Activated gamma-delta T cell treated with Interleukin-2 at 50 U/mL for 16 hours (primary cell): ENCODE data around the gene WDPCP.
"Not testable (repeated sequence)": the region's sequence is repeated elsewhere in the genome, so short reads cannot be mapped to it uniquely, and the experiment has no call there.

ENCODE experiments used
- DNase-seq: peaks from one replicate; pipeline ENCODE4 v3.0.0-alpha.2; 2020

Gene WDPCP, protein sequence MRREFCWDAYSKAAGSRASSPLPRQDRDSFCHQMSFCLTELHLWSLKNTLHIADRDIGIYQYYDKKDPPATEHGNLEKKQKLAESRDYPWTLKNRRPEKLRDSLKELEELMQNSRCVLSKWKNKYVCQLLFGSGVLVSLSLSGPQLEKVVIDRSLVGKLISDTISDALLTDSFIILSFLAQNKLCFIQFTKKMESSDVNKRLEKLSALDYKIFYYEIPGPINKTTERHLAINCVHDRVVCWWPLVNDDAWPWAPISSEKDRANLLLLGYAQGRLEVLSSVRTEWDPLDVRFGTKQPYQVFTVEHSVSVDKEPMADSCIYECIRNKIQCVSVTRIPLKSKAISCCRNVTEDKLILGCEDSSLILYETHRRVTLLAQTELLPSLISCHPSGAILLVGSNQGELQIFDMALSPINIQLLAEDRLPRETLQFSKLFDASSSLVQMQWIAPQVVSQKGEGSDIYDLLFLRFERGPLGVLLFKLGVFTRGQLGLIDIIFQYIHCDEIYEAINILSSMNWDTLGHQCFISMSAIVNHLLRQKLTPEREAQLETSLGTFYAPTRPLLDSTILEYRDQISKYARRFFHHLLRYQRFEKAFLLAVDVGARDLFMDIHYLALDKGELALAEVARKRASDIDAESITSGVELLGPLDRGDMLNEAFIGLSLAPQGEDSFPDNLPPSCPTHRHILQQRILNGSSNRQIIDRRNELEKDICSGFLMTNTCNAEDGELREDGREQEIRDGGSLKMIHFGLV

DNA sequence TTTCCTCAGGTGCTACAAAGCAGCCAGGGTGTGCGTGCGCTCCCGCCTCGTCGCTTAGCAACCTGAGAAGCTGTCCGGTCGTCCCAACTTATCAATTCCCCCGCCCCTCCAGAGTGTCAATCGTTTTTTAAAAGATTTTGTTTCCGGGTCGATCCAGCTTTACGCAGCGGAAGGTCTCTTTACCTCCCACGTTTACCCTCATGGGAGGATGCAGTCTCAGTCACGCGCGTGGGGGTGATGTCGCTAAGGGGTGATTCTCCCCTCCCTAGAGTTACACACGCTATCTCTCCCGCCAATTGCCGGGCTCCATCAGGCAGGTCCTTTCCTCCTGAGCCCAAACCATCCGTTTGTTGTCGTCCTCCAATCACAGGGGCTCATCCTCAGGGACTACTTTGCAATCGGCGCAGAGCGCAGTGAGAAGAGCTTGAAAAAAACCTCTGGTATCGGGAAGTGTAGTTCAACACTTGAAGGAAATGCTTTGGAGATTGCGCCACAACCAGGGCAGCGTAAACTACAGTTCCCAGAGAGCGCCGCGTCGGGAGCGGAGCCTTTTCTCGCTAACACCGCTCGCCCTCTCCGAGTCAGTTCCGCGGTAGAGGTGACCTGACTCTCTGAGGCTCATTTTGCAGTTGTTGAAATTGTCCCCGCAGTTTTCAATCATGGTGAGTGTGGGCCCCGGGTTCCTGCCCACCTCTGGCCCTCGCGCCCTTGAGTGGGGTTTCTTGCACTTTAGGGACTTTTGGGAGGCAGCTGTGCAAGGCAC is at the start of gene WDPCP, which contains the start of gene MDH1:
Gene WDPCP, minus strand, starts transcription at position 93 of the 763 bp plus-strand sequence. CDS start 206 bp downstream, outside the sequence.
Gene MDH1, plus strand, starts transcription at position 579 of the 763 bp plus-strand sequence. Its CDS starts 81 bp downstream, at position 660.
- DNase-seq = peak; percentile 90

DNA sequence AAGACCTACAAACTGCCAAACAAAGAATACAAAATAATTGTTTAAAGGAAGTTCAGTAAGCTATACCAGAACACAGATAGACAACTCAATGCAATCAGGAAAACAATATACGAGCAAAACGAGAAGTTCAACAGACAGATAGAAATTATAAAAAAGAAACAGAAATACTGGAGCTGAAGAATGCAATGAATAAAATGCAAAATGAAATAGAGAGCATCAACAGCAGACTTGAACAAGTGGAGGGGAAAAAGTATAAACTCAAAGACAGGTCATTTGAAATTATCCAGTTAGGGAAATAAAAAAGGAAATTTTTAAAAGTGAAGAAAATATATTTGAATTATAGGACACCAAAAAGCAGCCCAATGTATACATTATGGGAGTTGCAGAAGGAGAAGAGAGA is 44.1 kb upstream of the WDPCP start:
- DNase-seq = no peak

DNA sequence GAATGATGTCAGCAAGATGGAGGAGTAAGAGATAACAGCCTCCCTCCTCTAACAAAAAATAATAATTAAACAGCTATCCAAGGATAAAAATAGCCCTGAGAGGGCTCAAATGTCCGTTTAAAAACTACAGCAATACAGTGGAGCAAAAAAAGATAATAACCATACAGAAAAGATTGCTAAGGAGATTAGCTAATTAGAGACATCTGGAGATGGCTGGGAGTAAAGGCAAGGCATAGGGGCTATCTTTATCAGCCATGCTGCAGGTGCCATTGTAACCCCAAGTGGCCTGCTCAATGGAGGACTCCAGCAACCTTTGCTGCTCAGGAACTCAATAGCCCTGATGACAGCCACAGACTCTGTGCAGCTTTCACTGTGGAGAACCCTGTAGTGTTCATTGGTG is 43.2 kb upstream of the WDPCP start:
- DNase-seq = no peak

DNA sequence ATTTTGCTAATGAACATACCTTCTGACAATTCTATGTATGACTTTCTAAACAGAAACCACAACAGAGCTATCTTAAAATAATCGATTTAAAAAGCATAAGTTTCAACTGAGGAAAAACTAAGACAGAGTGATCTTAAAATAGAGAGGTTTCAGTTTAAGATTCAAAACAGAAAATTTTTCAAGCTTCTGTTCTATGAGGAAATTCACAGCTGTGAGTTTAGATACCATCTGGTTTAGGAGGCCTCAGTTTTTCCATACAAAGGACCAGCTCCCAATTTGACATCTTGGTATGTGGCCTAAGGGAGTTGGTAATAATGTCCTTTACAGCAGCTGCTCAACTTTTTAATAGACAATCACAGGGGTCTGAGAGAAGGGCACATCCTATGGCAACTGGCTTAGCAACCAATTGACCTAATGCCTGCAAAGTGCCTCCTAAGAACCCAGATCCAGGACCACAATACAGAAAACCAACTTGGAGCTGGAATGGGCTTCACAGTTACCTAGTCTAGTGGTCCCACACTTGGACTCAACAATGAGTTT is 40.2 kb upstream of the WDPCP start:
- no peak for DNase-seq

DNA sequence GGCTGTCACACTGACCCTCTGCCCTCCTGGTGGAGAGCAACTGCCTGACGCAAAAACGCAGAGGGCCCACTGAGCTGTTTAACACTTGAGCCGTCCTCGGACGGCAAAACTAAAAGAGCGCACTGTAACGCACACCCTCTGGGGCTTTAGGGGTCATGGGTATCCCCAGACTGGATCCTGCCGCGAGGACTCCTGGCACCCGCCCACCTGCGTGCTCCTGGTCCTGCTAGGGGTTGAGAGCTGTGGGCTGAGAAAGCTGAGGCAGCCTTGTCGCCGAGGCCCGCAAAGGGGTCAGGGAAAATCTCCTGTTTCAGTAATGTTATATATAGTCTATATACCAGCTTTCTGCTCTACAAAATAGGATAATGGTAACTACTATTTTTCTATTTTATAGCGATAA is 39.6 kb upstream of the WDPCP start:
- no peak for DNase-seq

DNA sequence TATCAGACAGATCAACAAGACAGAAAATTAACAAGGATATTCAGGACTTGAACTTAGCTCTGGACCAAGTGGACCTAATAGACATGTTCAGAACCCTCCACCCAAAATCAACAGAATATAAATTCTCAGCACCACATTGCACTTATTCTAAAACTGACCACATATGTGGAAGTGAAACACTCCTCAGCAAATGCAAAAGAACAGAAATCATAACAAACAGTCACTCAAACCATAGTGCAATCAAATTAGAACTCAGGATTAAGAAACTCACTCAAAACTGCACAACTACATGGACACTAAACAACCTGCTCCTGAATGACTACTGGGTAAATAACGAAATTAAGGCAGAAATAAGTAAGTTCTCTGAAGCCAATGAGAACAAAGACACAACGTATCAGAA is 35.5 kb upstream of the WDPCP start:
- not testable (repeated sequence) for DNase-seq

DNA sequence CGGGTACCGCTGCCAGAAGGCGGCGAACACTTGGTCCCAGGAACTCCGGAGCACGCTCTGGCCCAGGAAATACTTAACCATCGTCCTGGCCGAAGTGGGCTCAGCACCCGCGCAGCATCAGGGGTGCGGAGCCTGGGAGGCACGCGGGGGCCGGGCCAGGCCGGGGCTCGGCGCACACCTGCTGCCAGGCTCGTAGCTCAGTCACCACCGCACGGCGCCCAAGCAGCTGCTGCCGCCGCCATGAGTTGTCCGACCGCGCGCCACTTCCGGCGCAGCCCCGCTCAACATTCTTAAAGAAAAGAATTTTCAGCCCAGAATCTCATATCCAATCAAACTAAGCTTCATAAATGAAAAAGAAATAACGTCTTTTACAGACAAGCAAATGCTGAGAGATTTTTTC is 34.5 kb upstream of the WDPCP start:
- no peak for DNase-seq

DNA sequence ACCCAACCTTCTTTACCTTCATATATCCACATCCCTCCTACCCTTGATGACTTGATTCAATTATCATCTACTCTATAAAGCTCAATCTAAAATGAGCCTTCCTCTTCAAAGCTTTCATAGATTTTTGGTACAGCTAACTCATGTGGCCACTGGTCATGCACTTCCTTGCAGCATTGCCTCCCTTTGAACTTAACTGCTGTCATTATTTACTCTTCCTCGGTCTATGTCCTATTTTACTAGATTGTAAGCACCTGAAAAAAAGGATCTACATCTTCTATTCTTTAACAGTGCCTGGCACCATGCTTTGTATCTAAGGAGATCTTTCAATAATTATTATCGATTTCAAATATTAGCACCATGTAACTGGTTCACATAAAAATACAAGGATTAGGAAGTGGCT is 31.1 kb upstream of the WDPCP start:
- no peak for DNase-seq

DNA sequence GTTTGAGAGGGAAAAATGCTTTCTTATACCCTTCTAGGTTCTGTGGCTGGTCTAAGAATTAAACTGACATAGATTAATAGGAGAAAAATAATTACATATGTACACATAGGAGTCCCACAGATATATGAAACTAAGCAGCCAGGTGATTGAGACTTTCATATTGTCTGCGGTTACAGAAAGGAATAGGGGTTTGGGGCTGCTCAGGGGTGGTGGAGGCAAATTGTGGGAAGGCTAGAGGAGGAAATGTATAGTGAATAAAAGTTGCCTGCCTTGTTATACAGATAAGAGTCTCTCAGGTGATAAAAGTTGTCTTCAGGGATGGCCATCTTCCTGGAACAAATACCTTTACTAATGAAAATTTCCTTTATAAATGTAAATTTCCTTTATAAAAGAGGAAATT is 29.1 kb upstream of the WDPCP start:
- no peak for DNase-seq

DNA sequence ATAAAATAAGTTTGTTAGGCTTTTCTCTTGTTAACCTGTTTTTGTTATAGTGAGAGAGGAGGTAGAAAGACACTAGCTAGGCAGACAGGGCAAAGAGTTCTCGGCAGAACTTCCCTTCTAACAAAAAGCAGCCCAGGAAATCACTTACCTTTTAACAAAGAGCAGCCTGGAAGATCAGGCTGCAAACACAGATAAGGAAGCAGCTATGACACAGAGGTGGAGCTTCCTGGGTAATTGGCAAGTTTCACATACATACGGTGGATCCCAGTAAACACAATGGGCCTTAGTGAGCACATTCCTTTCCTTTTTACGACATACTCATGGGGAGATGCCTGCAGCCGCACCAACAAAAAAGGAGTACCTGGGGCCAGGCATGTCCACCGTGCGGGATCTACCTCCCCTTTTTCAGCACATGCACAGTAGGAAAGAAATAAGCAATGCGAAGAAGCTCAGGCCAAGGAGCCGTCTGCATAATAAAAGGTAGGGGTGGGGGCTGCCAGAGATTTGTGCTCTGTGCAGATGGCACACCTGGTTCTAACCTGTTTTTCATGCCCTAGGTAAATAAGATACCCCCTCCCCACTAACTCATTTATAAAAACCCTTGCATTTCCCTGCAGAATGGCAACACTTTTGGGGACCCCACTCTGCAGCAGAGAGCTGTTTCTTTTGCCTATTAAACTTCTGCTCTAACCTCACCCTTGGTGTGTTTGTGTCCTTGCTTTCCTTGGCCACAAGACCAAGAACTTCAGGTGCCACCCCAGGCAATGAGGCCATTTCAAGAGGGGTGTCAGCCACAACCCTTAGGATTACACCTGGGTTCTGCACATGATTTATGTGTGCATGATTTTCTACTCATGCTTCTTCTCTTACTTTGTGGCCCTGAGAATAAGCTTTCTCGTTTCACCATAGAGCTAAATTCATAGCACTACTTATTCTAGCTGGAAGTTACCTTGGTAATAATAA is 27.0 kb upstream of the WDPCP start:
- DNase-seq = no peak

DNA sequence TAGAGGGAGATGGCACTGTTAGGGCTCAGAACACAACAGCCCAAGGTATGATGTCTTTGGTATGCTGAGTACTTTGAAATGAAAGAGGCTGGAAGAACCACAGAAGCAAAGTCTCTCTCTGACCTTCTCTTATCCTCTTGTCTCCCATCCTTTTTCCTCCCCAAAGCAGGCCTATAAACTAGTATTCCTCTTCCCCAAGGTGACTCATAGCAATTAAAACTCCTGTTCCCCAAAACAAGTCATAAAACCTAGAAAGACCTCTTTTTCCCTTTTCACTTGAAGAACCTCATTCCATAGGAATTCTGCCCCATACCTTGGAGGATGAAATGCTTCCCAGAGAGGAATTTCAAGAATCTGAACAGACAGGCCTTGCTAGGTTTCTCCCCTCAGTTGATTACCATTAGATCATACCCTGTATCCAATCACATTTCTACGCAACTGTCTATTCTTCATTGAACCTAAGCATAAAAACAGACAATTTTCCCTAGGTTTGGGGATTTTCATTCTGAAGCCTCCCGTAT is 26.2 kb upstream of the WDPCP start:
- no peak for DNase-seq

DNA sequence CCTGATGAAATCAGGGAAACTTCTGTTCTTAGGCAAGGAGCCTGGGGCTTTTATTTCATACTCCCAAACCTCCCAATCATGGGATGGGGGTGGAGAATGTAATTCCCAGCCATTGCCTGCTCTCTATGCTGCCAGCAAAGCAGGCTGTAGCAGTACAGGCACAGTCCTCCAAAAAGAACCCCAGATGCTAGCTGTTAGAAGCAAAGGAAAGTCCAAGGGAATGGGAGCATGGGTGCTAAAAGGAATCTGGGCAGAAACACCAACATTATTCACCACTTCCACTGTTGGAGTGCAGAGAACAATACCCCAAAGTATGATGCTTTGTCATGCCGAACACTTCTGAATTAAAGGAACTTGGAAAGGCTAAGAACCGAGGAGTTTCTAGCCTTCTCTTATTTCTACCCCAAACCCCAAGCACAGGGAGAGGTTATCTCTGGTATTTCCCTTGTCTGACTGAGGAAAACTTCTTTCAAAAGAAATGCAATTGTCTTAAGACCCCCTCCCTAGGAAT is 25.2 kb upstream of the WDPCP start:
- no peak for DNase-seq

DNA sequence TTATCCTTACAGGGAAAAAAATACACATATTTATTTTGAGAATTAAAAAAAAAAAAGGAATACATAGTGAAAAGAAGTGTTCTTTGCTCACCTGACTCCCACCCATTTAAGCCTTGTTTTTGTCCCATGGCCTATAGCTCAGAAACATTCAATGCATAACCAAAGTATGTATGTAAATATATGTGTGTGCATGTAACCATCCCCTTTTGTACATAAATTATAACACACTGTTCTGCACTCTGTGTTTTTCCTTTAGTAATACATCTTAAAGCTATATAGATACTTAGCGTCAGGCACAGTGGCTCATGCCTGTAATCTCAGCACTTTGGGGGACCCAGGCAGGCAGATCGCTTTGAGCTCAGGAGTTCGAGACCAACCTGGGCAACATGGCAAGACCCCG is 22.2 kb upstream of the WDPCP start:
- DNase-seq = no peak

DNA sequence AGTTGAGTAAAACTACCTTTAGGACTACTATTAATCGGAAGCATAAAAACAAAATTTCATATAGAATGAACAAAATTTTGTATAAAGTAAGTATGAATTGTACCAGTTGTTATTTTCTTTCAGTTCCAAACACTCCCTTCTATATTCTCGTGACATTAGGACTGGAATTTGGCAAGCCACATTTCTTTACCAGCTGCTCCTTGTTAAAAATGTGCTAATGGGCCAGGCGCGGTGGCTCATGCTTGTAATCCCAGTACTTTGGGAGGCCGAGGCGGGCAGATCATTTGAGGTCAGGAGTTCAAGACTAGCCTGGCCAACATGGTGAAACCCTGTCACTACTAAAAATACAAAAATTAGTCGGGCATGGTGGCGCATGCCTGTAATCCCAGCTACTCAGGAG is 20.6 kb upstream of the WDPCP start:
- not testable (repeated sequence) for DNase-seq

DNA sequence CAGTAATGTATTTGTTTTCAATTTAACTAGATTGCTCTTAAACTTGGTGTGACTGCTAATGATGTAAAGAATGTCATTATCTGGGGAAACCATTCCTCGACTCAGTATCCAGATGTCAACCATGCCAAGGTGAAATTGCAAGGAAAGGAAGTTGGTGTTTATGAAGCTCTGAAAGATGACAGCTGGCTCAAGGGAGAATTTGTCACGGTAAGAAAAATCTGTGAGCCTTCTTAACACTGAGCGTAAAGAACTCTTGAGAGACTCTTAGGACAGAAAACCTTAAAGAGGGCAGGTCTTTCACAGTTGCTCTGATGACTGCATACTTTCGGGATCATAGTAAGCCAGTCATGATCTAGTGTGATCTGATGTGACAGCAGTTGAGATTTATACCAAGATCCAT is 16.4 kb upstream of the WDPCP start:
- DNase-seq = no peak

DNA sequence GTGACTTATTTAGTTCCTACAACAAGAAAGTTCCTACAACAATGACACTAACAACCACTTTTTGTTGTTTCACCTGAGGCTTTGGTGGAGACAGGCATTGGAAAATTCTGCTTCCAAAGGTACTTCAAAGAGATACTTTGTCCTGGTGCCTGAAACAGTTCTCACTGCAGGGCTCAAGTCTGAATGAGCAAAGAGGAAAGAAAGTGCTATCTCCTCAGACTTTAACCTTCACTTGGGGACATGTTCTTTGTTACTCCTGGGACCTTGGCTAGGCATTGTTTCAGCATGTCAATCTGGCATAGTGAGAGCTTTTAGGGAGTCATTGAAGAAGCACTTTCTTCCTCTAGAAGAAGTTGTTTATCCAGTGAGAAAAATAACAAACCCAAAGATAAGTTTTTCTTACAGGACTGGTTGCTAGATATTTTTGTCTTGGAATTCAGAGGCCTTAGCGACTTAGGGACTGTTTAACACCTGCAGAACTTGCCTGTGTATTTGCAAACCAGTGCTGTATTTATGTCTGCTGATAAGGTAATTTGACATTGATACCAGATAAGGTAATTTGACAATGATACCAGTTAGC is 12.7 kb upstream of the WDPCP start:
- DNase-seq = no peak

DNA sequence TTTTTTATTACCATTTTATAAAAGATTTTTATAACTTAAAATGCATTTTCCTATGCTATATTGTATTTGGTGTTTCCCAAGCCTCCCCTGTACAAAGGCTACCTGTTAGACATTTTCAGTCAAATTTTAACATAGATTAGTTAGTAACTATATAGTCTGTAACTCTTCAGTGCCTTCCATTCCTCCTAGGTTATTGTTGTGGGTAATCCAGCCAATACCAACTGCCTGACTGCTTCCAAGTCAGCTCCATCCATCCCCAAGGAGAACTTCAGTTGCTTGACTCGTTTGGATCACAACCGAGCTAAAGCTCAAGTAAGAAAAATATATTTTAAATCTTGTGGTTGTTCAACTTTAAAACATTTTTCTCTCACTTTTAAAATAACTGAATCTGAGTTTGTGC is 10.7 kb upstream of the WDPCP start:
- DNase-seq = no peak

DNA sequence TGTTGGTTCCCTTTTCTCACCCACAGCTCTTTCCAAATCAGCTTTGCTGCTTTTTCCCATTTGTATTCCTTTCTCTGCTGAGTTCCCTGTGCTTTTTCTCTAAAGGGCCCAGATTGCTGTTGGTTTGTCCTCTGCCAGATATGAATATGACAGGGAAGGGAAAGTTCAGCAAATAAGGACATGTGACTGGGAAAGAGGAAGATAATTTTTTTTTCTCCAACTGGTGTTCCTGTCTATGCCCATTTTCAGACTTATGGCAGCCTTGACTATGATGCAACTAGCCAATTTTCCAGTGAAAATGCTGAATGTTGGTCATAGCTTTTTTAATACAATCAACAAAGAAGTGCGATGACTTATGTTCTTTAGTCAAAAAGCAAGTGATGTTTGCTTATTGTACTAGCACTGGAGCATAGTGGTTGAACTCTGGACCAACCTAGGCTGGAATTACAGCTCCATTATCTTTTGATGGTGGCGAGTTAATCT is 8.2 kb upstream of the WDPCP start:
- DNase-seq = no peak

DNA sequence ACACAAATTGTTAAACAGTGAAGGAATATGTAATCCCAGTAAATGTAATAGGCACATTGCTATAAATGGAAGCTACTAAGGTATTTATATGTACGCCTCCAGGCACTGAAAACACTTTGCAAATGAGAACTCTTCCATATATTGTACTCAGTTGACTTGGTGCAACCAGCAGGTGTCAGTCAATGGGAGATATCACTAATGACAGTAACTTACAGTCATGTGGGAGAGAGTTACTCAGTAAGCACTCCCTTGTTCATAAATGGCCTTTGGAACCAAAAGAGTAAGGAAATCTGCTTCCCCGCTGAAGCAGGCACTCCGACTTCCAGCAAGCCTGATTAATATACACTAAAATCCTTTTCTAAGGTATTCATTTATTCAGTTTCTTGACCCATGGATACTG is 6.4 kb upstream of the WDPCP start:
- DNase-seq = no peak

DNA sequence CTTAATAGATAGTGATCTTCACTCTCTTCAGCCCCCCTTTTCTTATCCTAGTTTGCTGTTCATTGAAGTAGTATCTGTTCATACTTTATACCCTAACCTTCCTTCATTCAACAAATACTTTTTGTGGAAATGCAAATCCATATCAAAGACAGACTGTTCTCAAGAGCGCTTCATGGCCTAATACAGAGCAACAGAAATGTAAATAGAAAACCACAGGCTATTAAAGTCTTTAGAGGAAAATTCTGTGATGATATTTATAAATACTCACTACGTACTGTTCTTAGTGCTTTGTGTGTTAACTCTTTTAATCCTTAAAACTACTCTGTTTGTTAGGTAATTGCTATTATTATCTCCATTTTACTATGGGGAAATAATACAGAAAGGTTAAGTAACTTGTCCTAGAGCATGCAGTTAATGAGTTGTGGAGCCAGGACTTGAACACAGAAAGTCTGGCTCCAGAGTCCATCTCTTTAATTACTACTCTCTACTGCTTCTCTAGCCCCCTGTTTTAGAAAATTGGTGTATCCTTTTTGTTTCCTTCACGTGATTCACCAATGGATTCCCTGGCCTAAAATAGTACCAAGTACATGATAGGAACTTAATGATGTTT is 3.4 kb upstream of the WDPCP start:
- DNase-seq = no peak
